ENCODE data around the gene S100A5.

GRCh38 chr1:153586347-153586746 lies 45.6 kb upstream of the S100A5 start:
- TF ChIP-seq EZH2 (optimal IDR thresholded peaks at IDR 0.05; ENCODE audit: low read depth, low read length) (no peak), CTCF (IDR thresholded peaks at IDR 0.05; ENCODE audit: low read length) (no peak), EZH2phosphoT487 (IDR thresholded peaks at IDR 0.05; ENCODE audit: low read length) (no peak)

All from MM.1S (cell line).